Measurements from ENCODE around the gene S100A5.

Gene S100A5

DNA sequence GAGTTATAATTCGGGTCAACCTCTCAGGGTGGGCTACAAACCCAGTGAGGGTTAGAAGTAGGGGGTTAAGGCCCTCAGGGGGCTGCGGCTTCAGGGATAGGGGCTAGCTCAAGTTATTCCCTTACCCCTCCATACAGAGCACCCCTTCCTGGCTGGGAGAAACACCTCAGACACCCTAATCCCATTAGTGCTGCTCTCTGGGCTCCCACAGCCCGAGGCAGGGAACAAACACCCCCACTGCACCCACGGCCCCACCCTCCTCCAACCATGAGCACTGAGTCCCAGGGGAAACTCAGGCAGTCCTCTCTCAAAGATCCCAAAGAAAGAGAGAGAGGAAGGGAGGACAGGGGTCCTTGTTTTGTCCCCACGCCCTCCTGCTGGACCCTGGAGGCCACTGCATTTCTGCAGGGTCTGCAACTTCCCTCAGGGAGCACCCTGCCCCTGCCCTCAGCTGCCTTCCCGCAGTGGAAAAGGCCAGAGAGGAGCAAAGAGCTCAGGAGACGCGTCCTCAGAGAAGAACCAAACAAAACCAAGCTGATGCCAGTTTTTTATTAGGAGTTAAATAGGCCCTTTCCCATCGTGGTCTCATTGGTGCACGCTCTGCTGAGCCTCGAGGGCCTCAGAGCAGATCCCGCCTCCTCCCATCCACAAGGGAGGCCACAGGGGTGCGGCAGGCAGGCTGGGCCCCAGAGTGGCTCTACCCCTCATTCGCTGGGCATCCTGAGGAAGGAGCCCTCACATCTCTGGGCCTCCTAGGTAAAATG is 6.2 kb upstream of the S100A5 start:
- no peak for DNase-seq (ENCODE audit: low read depth)

- no peak for DNase-seq (ENCODE audit: low read depth)
These were observed 5.6 kb upstream of the S100A5 start for GRCh38 chr1:153546371-153546770.

DNA sequence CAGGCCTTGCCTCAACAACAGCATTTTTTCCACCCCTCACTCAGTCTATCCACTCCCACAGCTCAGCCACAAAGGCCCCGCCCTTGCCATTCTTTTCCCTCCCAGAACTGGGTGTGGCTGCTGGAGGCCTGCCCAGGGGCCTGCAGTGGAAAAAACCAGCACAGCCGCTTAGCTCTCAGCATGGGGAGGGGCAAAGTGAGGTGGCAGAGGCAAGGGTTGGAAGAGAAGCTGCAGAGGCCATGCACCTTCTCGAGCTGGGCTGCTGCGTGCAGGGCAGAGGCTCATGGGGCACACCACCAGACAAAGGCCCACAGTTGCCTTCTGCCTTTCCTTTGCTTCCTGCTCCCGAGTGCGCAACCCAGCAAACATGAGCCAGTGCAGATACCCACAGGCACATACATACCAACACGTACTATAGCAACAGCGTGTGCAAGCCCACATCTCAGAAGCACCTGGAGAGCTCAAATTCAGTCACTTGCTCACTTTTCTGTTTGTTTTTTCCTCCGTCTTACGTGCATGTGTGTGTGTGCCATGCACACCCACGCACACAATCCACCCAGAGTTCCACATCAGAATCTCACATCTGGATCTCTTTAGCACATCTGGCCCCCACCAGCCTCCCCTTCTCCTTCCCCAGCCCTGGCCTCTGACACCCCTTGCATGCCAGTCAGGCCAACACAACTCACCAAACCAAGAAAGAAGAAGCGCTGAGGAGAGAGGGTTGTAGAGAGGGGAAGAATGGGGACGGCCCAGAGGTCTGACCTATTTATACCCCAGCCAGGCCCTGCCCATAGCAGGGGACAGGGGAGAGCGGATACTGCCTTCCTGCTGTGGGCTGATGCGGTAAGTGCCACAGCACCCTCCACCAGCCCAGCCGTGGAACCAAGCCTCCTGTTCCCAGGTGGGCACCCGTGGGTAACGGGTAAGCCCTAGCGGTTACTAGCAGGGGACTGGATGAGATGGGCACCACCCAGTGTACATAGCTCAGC is 4.6 kb upstream of the S100A5 start, which contains the start of gene S100A4:
Gene S100A4 (minus strand): TSS at position 740 of the 989 bp plus-strand sequence. CDS start 1,012 bp downstream, outside the sequence.
- DNase-seq (ENCODE audit: low read depth), result peak; percentile 80

DNA sequence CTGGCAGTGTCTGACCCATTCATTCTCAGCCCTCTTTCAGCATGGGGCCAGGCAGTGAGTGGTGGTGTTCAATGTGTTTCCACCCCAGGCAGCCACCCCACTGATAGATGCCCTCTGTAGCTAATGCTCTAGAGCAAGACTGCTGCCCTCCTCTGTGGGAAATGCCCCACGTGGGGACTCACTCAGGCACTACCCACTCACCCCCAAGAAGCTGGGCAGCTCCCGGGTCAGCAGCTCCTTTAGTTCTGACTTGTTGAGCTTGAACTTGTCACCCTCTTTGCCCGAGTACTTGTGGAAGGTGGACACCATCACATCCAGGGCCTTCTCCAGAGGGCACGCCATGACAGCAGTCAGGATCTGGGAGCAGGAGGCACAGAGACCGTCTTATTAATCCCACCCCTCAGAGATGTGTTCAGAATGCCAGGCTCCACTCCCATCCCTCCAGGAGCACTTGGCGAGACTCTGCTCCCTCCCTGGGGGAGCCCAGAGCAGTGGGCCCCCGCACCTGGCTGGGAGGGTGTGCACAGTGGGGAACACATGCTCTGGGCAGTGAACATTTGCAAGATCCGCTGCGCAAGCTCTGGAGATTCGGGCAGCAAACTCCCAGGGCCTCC is 3.8 kb upstream of the S100A5 start:
- no peak for DNase-seq (ENCODE audit: low read depth)

DNA sequence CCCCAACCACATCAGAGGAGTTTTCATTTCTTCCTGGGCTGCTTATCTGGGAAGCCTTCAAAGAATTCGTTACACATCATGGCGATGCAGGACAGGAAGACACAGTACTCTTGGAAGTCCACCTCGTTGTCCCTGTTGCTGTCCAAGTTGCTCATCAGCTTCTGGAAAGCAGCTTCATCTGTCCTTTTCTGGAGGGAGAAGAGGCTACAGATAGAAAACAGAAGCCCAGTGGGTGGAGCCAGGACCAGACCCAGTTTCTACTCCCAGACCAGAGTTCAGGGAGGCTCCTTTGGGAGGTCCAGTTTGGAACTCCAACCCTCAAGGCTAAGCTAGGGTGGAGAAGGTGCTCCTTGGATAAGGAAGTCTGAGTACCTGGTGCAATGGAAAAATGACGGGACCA is 3.0 kb upstream of the S100A5 start:
- DNase-seq (ENCODE audit: low read depth), result no peak

GRCh38 chr1:153542956-153543711 is 2.4 kb upstream of the S100A5 start:
- no peak for DNase-seq (ENCODE audit: low read depth)

- DNase-seq (ENCODE audit: low read depth), result no peak
These were observed 1.2 kb upstream of the S100A5 start for GRCh38 chr1:153541641-153542590.

DNA sequence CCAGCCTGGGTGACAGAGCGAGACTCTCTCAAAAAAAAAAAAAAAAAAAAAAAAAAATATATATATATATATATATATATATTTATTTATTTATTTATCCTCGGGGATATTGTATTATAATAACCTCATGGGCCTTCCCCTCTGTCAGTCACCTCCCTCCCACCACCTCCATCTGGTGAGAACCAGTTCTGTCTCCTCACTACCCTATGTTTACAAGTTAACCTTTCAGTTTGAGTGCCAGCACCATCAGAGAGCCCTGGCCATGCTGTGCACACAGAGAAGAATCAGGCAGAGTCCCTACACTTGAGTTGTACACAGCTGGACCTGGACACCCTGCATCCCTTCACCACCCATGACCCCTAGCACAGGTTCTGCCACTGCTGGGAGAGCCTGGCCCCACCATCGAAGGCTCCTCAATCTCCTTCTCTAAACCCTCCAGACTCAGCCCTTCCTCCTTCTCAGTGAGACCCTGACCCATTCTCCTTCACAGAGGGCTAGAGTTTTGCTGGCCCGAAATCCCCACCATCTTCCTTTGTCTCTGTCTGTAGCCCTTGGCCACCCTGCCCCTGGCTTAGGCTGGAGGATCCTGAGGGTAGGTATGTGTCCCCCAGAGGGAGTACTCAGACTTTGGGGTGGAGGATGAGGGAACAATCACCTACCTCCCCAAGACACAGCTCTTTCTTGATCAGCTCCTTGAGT is 1.2 kb downstream of the S100A5 start:
- DNase-seq (ENCODE audit: low read depth), result no peak

DNA sequence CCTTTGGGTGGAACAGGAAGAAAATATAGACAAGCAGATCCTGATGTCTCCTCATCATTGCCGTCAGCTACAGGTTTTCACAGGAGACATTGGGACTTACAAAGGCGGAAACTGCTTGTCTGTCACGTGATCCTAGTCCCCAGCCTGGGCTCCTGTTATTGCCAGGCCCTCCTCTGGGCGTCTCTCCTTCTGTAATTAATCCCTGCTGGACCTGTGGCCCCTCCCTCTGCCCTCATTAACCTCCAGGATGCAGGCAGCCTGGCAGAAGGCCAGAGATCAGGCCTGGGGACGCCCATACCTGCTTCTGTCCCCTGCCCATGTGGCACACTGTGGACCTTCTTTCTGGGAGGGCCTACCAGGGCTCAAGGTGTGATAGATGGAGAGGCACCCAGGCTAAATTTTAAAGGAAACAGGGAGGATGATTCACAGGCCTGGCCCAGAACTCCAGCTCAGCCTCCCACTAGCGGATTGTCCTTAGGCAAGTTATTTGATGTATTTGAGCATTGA is 2.4 kb downstream of the S100A5 start:
- no peak for DNase-seq (ENCODE audit: low read depth)

DNA sequence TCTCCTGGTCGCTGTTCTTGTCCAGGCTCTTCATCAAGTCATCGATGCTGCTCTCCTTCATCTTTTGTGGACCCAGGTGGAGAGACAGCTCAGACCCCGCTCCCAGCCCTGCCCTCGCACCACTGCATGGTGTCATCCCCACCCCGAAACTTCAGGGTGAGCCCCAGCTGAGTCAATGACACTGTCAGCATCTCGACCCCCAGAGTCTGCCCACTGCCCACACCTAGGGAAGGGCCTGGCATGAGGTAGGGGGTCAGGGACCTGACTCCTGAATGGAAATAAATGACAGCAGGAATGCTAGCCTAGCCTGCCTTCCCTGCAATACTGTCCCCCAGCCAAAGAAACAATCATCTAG is 3.4 kb downstream of the S100A5 start:
- DNase-seq (ENCODE audit: low read depth), result no peak

DNA sequence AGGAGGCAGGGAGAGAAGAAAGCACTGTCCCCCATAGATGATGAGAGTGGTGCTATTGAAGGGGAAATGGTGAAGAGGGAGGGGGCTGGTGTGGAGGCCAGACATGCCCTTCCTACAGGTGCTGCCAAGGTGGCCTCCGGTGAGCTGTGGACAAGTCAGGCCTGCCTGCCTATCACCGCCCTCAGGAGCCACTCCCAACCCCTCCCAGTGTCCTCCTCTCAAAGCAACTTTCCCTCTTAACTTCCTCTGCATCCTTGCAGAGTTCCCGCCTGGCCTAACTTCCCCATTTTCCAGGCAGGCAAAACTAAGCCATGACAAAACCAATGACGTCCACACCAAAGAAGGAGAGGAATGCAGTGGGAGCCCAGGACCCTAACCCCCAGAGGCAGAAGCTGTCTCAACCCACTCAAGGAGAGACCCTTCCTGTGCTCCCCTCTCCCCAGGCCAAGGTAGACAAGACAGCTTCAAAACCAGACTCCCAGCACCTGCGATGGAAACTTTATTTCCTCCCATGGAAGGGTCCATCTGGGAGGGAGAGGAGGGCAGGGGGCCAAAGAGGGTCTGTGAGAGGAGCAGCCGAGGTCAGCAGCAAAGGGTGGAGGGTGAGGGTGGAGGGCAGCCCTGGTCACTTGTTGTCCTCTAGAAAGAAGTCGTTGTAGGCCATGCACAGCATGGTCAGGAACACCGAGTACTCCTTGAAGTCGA is 3.9 kb downstream of the S100A5 start:
- no peak for DNase-seq (ENCODE audit: low read depth)

- DNase-seq (ENCODE audit: low read depth), result peak; percentile 82
These were observed 4.6 kb downstream of the S100A5 start for GRCh38 chr1:153536012-153536670.

DNA sequence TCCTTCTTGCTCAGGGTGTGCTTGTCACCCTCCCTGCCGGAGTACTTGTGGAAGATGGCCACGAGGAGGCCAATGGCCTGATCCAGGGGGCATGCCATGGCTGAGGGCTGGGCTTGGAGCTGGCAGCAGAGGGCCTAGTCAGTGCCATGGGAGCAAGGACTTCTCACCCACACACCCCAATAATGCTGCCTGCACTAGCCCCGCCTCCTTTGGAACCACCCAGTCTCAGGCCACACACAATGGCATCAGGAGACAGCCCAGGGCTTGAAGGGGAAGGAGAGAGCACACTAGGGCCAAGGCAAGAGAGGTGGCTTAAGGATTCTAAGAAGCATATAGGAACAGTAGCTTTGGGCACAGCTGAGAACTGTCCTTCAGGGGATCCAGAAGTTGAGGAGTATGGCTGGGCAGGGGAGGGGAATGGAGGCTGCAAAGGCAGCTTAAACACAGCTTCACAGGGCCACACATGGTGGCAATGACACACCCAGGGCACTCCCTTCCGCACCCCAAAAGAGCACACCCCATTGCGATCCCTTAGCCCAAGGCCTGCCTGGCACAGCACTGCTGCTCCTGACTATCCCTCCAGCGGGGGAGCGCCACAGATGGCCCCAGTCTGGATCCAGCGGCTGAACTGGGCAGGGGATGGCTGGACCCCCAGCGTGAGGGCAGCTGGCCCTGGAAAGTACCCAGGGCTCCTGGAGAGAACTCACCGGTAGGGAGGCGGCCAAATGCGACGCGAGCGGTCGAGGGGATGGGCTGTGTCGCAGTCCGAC is 5.3 kb downstream of the S100A5 start, which contains the start of gene S100A6:
Gene S100A6 (minus strand): TSS at position 750 of the 770 bp plus-strand sequence. CDS start 652 bp downstream, at position 98.
- no peak for DNase-seq (ENCODE audit: low read depth)

DNA sequence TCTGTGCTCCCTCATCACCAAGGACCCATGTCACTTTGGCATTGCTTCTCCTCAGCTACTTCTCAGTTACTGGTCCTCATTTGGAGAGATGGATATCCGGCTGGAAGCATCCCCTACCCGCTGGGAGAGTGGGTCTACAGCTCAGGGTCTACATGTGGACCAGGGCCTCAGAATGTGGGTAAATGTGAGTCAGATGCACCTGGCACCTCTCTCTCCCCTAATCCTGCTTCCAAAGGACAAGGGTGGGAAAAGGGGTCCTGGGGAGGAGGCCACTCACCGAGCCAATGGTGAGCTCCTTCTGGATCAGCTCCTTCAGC is 5.9 kb downstream of the S100A5 start:
- no peak for DNase-seq (ENCODE audit: low read depth)

DNA sequence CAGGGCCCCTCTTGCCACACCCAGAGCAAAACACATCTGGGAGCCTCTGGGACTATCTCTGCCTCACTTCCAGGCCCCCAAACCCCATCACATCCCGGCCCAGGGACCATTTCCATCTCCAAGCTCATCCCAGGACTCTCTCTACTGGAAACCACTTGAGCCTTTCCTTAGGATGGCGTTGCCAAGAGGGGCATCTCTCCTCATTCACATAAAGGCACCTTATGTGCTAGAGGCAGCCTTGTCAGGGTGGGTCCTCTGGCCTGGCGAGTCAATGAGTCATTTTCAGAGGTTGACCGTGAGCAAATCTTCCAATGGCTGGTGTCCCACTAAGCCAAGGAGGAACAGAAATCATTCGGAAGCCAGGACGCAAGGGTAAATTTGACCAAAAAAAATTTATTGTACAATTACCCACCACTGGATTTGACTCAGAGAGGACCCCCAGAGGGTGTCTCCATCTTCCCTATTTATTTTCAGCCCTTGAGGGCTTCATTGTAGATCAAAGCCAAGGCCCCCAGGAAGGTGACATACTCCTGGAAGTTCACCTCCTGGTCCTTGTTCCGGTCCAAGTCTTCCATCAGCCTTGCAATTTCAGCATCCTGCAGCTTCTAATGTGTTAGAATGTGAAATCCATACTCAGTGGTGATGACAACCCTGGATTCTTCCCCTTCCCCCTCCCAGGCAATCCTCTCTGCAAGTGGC is 6.4 kb downstream of the S100A5 start:
- no peak for DNase-seq (ENCODE audit: low read depth)

GRCh38 chr1:153533689-153534201 is 7.0 kb downstream of the S100A5 start:
- DNase-seq (ENCODE audit: low read depth), result peak; percentile 86

Data from HS-27A (cell line).